B cell (primary cell): ENCODE measurements around the gene TREM1. TPM values are rescaled to one million over a fixed set of nuclear protein-coding genes. Genes with fewer than 3 reads are reported as not detected.
A peak's percentile ranks its signal among the peaks of the same experiment; 100 is the strongest.

Experiments used
- ATAC-seq: fragments of 200-7000 bp; cut with Tn5 transposase; one replicate; pipeline ENCODE4 v1.10.0; 2021; ENCODE audit warnings: low read depth, mild to moderate bottlenecking, moderate number of reproducible peaks, moderate library complexity
- CTCF ChIA-PET: fragments of 350-600 bp; sonication (Branson Sonifier 250); formaldehyde crosslinking; loops from one replicate; lab custom pipeline; 2021; ENCODE audit warnings: antibody characterized with exemption, inconsistent platforms; lab: Charles Lee
- POLR2A ChIA-PET: fragments of 350-600 bp; sonication (Branson Sonifier 250); formaldehyde crosslinking; loops from one replicate; lab custom pipeline; 2021; ENCODE audit warnings: antibody characterized with exemption; lab: Charles Lee
- DNase-seq: peaks from one replicate; pipeline ENCODE4 v3.0.0; 2013
- H2AFZ ChIP-seq: 2 replicates; pipeline ENCODE4 v1.6.1; 2012; ENCODE audit warnings: mild to moderate bottlenecking, low read depth, low read length; ENCODE audit not compliant: insufficient read depth, poor library complexity, severe bottlenecking
- H3K27ac ChIP-seq, 2 donors: 1 replicate in 1 of 2; 2 replicates in 1 of 2; pipeline ENCODE4 v1.5.1; 2012 to 2013; ENCODE audit warnings: low read length in 2 of 2, mild to moderate bottlenecking in 2 of 2, moderate library complexity in 1 of 2
- H3K27me3 ChIP-seq, 4 experiments: fragments of 200-600 bp in 1 of 4; sonication (generic) in 1 of 4; replicated peaks in 1 of 4; 1 replicate in 2 of 4; 2 replicates in 2 of 4; pipeline versions ENCODE4 v1.6.1 to v1.7.0; 2013 to 2016; ENCODE audit warnings: low read length in 3 of 4, mild to moderate bottlenecking in 2 of 4, mixed read lengths in 1 of 4, moderate library complexity in 1 of 4; ENCODE audit not compliant: insufficient read depth in 4 of 4, control insufficient read depth in 3 of 4; ENCODE audit errors: control extremely low read depth in 1 of 4
- H3K36me3 ChIP-seq, 2 experiments: replicated peaks in 1 of 2; 1 replicate in 1 of 2; 2 replicates in 1 of 2; pipeline versions ENCODE4 v1.6.1 to v1.7.1; 2013; ENCODE audit warnings: low read length in 1 of 2; ENCODE audit not compliant: insufficient read depth in 2 of 2, control insufficient read depth in 1 of 2; ENCODE audit errors: control extremely low read depth in 1 of 2, extremely low read depth in 1 of 2
- H3K4me1 ChIP-seq, 2 donors: fragments of 200-600 bp in 1 of 2; sonication (generic) in 1 of 2; 1 replicate in 1 of 2; 2 replicates in 1 of 2; pipeline versions ENCODE4 v1.5.1 to v1.6.1; 2013 to 2017; ENCODE audit warnings: low read length in 2 of 2; ENCODE audit not compliant: control insufficient read depth in 2 of 2, insufficient read depth in 2 of 2
- H3K4me2 ChIP-seq: replicated peaks from 2 replicates; pipeline ENCODE3; 2012; ENCODE audit warnings: mild to moderate bottlenecking, low read depth, low read length; ENCODE audit not compliant: poor library complexity, severe bottlenecking
- H3K4me3 ChIP-seq, 5 experiments: fragments of 200-600 bp in 1 of 5; sonication (generic) in 1 of 5; 1 replicate in 3 of 5; 2 replicates in 2 of 5; pipeline versions ENCODE4 v1.5.1 to v1.7.0; 2011 to 2016; ENCODE audit warnings: low read length in 4 of 5, mild to moderate bottlenecking in 4 of 5, low read depth in 2 of 5, control low read depth in 1 of 5, moderate library complexity in 1 of 5; ENCODE audit not compliant: insufficient read depth in 1 of 5; ENCODE audit errors: control extremely low read depth in 1 of 5, extremely low read depth in 1 of 5
- H3K79me2 ChIP-seq: fragments of 200-600 bp; sonication (generic); one replicate; pipeline ENCODE4 v1.6.0; 2016; ENCODE audit warnings: low read length; ENCODE audit not compliant: control insufficient read depth, insufficient read depth
- H3K9ac ChIP-seq: fragments of 200-600 bp; sonication (generic); 2 replicates; pipeline ENCODE4 v1.6.1; 2017; ENCODE audit warnings: mild to moderate bottlenecking, low read length, moderate library complexity
- H3K9me3 ChIP-seq, 3 donors: one replicate each; pipeline versions ENCODE4 v1.6.1 to v1.7.1; 2013; ENCODE audit warnings: low read length in 2 of 3; ENCODE audit not compliant: control insufficient read depth in 2 of 3, insufficient read depth in 1 of 3; ENCODE audit errors: control extremely low read depth in 1 of 3
- H4K20me1 ChIP-seq: 2 replicates; pipeline ENCODE4 v1.6.0; 2012; ENCODE audit warnings: mild to moderate bottlenecking, low read length; ENCODE audit not compliant: insufficient read depth, control insufficient read depth, poor library complexity, severe bottlenecking
- H3K27ac Mint-ChIP-seq: one replicate; pipeline ENCODE4 v1.8.0; 2021; ENCODE audit warnings: mixed read lengths
- H3K27me3 Mint-ChIP-seq: one replicate; pipeline ENCODE4 v1.8.0; 2021; ENCODE audit warnings: mixed read lengths
- H3K4me1 Mint-ChIP-seq: one replicate; pipeline ENCODE4 v1.8.0; 2021; ENCODE audit warnings: mixed read lengths
- H3K4me3 Mint-ChIP-seq: one replicate; pipeline ENCODE4 v1.8.0; 2021; ENCODE audit warnings: mixed read lengths
- H3K9me3 Mint-ChIP-seq: one replicate; pipeline ENCODE4 v1.8.0; 2022; ENCODE audit warnings: mixed read lengths; ENCODE audit not compliant: insufficient read depth
- EZH2 ChIP-seq: IDR thresholded peaks from 2 replicates; pipeline ENCODE4 v1.6.1; 2012; ENCODE audit warnings: borderline replicate concordance, low read depth, mild to moderate bottlenecking, moderate library complexity, low read length; ENCODE audit not compliant: insufficient read depth, poor library complexity, severe bottlenecking
- WGBS: methylation state at CpG from one replicate; pipeline ENCODE4 v1.1.5; 2013; ENCODE audit warnings: missing lambda C conversion rate; ENCODE audit not compliant: insufficient coverage; 5-methylcytosine and 5-hydroxymethylcytosine counted together
- intact Hi-C: fragments of 100-400 bp; cut with micrococcal nuclease; formaldehyde crosslinking; loops from one replicate; pipeline ENCODE4 v1.10.0; 2022
- polyA plus RNA-seq: library from polyadenylated mRNA; depleted of rRNA; stranded (reverse); fragments of >200 nt; gene quantifications from 2 replicates; pipeline ENCODE4 v1.2.3, GENCODE V29; 2012
- total RNA-seq, 2 donors: library from RNA; stranded (reverse); fragments of 120-200 nt in 1 of 2; gene quantifications; 1 replicate in 1 of 2; 2 replicates in 1 of 2; pipeline versions ENCODE4 v1.2.3 to v1.2.4, GENCODE V29; 2013 to 2022
- TF ChIP-seq, protein P1 (sequence below): fragments of 200-600 bp; IDR thresholded peaks from one replicate; pipeline ENCODE4 v1.8.0; 2022; ENCODE audit warnings: antibody characterized with exemption, mild to moderate bottlenecking

Gene TREM1
- total and polyA plus RNA-seq, 2 donors (not counting 1 experiment from before 2014, with no cell fraction given) = 1.9 TPM; not detected in 1

DNA sequence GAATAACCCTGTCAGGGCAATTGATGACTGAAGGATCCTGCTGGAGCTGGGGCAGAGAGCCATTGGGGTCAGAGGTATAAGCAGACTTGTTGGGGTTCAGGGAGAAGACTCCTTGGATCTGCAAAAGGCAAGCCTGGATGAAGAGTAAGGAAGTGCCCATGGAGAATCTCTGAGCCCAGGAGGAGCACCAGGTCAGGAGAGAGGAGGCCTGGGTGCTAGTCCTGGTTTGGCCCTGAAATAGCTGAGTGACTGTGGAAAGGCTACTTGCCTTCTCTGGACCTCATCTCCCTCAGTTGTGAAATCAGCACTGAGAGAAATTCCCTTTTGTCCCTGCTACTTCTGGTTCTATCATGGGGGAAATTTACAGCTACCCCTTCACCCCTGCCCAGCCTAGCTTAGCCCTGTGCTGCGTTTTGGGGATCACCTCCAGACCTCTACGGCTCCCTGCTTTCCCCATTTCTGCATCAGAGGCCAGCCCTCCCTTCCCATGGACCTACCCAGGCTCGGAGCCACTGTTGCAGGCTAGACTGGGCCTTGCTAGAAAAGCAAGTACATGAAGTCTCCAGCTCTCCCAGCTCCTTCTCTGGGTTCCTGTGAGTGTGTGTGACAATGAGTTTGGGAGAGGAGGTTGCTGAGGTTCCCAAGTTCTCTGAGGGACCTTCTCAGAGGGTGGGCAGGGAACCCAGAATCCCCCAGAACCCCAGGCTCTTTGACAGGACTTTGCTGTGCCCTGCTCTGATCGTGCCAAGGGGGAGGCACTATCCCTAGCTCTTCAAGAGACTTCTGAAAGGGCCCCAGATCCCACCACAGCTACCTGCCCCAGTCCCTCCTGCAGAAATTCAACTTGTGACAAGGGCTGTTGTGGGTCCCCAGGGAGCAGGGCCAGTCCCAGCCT lies 46.6 kb upstream of the TREM1 start:
- peak overlapping the region; percentile 66 for H3K4me3 Mint-ChIP-seq
- DNase-seq (peak; percentile 21), ATAC-seq (no peak)
- Histone ChIP-seq H3K79me2 (no peaks in the 10 kb centered on the region), H3K27ac (peak overlapping the region; percentile 70 to 87), H3K4me1 (peaks cover 36 to 44% of the 10 kb centered on the region in 2 donors), H3K9ac (peak overlapping the region; percentile 44), H4K20me1 (no peaks in the 10 kb centered on the region), H3K36me3 (no peaks in the 10 kb centered on the region), H3K27me3 (peaks cover 0 to 3% (median 0%) of the 10 kb centered on the region in 4 experiments), H3K4me3 (peak overlapping the region in 2 of 5 experiments; percentile 33 to 37), H3K4me2 (peak overlapping the region; percentile 72), H2AFZ (peak overlapping the region; percentile 50), H3K9me3 (no peaks in the 10 kb centered on the region)
- peaks cover 45% of the 10 kb centered on the region for H3K4me1 Mint-ChIP-seq
- CTCF ChIA-PET = interaction anchor here (0.9 to 4.7 kb wide), 8 partner anchors 10 to 38 kb away, joined by 3 to 45 read pairs (median 6); no protein-coding TSS in a partner anchor
- WGBS = 55% methylated on average over 3 of the region's 4 CpGs
- peaks cover 4% of the 10 kb centered on the region for H3K27me3 Mint-ChIP-seq
- peak overlapping the region; percentile 93 for H3K27ac Mint-ChIP-seq
- H3K9me3 Mint-ChIP-seq = no peaks in the 10 kb centered on the region
- POLR2A ChIA-PET = interaction anchor here (0.6 to 1.1 kb wide), 4 partner anchors 159 to 230 kb away, joined by 3 read pairs; no protein-coding TSS in a partner anchor
- intact Hi-C loops = no loop called here
- TF ChIP-seq EZH2 = no peak
- TF ChIP-seq, protein P1, sequence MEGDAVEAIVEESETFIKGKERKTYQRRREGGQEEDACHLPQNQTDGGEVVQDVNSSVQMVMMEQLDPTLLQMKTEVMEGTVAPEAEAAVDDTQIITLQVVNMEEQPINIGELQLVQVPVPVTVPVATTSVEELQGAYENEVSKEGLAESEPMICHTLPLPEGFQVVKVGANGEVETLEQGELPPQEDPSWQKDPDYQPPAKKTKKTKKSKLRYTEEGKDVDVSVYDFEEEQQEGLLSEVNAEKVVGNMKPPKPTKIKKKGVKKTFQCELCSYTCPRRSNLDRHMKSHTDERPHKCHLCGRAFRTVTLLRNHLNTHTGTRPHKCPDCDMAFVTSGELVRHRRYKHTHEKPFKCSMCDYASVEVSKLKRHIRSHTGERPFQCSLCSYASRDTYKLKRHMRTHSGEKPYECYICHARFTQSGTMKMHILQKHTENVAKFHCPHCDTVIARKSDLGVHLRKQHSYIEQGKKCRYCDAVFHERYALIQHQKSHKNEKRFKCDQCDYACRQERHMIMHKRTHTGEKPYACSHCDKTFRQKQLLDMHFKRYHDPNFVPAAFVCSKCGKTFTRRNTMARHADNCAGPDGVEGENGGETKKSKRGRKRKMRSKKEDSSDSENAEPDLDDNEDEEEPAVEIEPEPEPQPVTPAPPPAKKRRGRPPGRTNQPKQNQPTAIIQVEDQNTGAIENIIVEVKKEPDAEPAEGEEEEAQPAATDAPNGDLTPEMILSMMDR = no peak

- Mint-ChIP-seq H3K4me1 (peaks cover 45% of the 10 kb centered on the region), H3K4me3 (no peak overlapping the region), H3K27me3 (peaks cover 4% of the 10 kb centered on the region), H3K27ac (peak overlapping the region; percentile 2), H3K9me3 (no peaks in the 10 kb centered on the region)
- Histone ChIP-seq H3K4me2 (peak overlapping the region; percentile 72), H3K9ac (no peak overlapping the region), H3K9me3 (no peaks in the 10 kb centered on the region), H2AFZ (no peak overlapping the region), H3K27ac (no peak overlapping the region), H3K79me2 (no peaks in the 10 kb centered on the region), H4K20me1 (no peaks in the 10 kb centered on the region), H3K4me1 (peaks cover 36 to 44% of the 10 kb centered on the region in 2 donors), H3K4me3 (no peak overlapping the region), H3K36me3 (no peaks in the 10 kb centered on the region), H3K27me3 (peaks cover 0 to 3% (median 0%) of the 10 kb centered on the region in 4 experiments)
- TF ChIP-seq, protein P1 = no peak
- TF ChIP-seq EZH2 = no peak
- ChIA-PET POLR2A (no interaction called here), CTCF (interaction anchor here (2.6 to 4.7 kb wide), 2 partner anchors 9 to 13 kb away, joined by 6 to 45 read pairs; no protein-coding TSS in a partner anchor)
- intact Hi-C loops = no loop called here
- DNase-seq (no peak), ATAC-seq (no peak)
- 70% methylated on average over 7 of the region's 8 CpGs for WGBS
Measured at GRCh38 chr6:41332241-41332640, 45.8 kb upstream of the TREM1 start.
